IMR-90 (cell line): Measurements from ENCODE around the gene CCNI2.

ENCODE experiments used
- MAZ ChIP-seq: IDR thresholded peaks from 2 replicates; pipeline ENCODE4 v1.6.1; 2012; ENCODE audit warnings: low read depth, mild to moderate bottlenecking, low read length, improper control_type of control experiment, moderate library complexity, borderline replicate concordance
- TF ChIP-seq, protein P1 (sequence below): conservative IDR thresholded peaks from 2 replicates; pipeline ENCODE4 v1.5.1; 2012; ENCODE audit warnings: mild to moderate bottlenecking, low read depth, low read length, improper control_type of control experiment

DNA sequence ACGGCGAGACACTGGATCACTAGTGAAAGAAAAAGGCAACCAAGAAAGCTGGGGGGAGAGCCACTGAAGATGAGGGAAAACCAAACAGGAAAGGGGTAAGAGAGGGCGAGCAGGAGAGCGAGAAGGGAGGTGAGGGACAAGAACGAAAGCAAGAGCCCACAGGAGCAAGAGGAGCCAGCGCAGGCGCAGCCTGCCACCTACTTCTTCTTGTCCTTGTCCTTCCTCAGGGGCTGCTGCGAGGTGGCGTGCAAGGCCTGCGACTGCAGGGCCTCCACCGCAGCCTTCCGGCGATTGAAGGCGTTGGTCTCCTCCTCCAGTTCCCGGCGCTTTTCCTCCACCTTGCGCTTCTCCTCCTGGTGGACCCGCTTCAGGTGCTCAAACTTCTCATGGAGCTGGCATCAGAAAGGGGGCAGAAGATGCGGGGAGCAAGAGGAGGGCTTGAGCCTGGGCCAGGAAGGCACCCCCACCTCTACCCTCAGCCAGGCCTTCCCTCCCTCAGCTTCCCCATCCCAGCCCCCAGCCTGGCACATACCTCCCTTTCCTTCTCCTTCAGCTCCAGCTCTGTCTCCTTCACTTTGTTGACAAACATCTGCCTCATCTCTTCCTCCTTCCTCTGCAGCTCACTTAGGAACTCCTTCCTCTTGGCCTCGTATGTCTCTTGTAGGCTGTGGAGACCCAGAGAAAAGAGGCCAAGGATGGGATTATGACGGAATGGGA lies 13.5 kb downstream of the CCNI2 start:
- TF ChIP-seq, protein P1, sequence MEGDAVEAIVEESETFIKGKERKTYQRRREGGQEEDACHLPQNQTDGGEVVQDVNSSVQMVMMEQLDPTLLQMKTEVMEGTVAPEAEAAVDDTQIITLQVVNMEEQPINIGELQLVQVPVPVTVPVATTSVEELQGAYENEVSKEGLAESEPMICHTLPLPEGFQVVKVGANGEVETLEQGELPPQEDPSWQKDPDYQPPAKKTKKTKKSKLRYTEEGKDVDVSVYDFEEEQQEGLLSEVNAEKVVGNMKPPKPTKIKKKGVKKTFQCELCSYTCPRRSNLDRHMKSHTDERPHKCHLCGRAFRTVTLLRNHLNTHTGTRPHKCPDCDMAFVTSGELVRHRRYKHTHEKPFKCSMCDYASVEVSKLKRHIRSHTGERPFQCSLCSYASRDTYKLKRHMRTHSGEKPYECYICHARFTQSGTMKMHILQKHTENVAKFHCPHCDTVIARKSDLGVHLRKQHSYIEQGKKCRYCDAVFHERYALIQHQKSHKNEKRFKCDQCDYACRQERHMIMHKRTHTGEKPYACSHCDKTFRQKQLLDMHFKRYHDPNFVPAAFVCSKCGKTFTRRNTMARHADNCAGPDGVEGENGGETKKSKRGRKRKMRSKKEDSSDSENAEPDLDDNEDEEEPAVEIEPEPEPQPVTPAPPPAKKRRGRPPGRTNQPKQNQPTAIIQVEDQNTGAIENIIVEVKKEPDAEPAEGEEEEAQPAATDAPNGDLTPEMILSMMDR = no peak
- no peak for TF ChIP-seq MAZ
